ENCODE data around the gene LIPK. TPM values are rescaled to one million over a fixed set of nuclear protein-coding genes. Genes with fewer than 3 reads are reported as not detected.

Gene LIPK
- total and polyA plus RNA-seq, 2 donors from 2014 or later: not detected

- DNase-seq (no peak), FAIRE-seq (no peak)
- H3K36me3 ChIP-seq (ENCODE audit: control insufficient read depth in 2 of 3, insufficient read depth in 3 of 3, low read length in 3 of 3): no peaks in the 10 kb centered on the region
- no peaks in the 10 kb centered on the region for H3K4me1 ChIP-seq (ENCODE audit: control insufficient read depth in 2 of 3, insufficient read depth in 2 of 3, low read depth in 1 of 3, low read length in 3 of 3)
- no peaks in the 10 kb centered on the region for H3K9me3 ChIP-seq (ENCODE audit: control insufficient read depth in 2 of 3, insufficient read depth in 1 of 3, low read length in 3 of 3)
- H3K27me3 ChIP-seq (ENCODE audit: control insufficient read depth, insufficient read depth, low read length): no peaks in the 10 kb centered on the region
- TF ChIP-seq CTCF (IDR thresholded peaks at IDR 0.05; ENCODE audit: borderline replicate concordance, extremely low read depth, insufficient read depth): no peak
- H3K9ac ChIP-seq (ENCODE audit: low read length in 3 of 3): no peak overlapping the region
- H3K27ac ChIP-seq (ENCODE audit: low read depth in 2 of 2, low read length in 2 of 2): no peak overlapping the region
- intact Hi-C loops (cut with DNase I): no loop called here
- H3K4me3 ChIP-seq (ENCODE audit: low read length in 3 of 3): no peak overlapping the region
Observed at GRCh38 chr10:88800152-88801125, 94.4 kb downstream of the LIPK start.

Other genes starting within 250 kb of the LIPK start
- 21.1 TPM for gene RNLS, start 122.9 kb upstream of the LIPK start, total RNA-seq
- gene RNLS, start 122.9 kb upstream of the LIPK start, polyA plus RNA-seq (ENCODE audit: insufficient read depth, low read depth, low replicate concordance): 19.5 TPM
- gene LIPJ, start 119.5 kb upstream of the LIPK start, total RNA-seq: not detected
- gene LIPJ, start 119.5 kb upstream of the LIPK start, polyA plus RNA-seq (ENCODE audit: insufficient read depth, low read depth, low replicate concordance): not detected
- gene LIPF, start 41.8 kb upstream of the LIPK start, total RNA-seq: not detected
- gene LIPF, start 41.8 kb upstream of the LIPK start, polyA plus RNA-seq (ENCODE audit: insufficient read depth, low read depth, low replicate concordance): not detected
- gene LIPN, start 53.8 kb downstream of the LIPK start, total RNA-seq: 0.41 TPM
- not detected for gene LIPN, start 53.8 kb downstream of the LIPK start, polyA plus RNA-seq (ENCODE audit: insufficient read depth, low read depth, low replicate concordance)
- gene LIPM, start 96.5 kb downstream of the LIPK start, total RNA-seq: not detected
- not detected for gene LIPM, start 96.5 kb downstream of the LIPK start, polyA plus RNA-seq (ENCODE audit: insufficient read depth, low read depth, low replicate concordance)
- gene ANKRD22, start 145.6 kb downstream of the LIPK start, total RNA-seq: 3.6 TPM
- 6.5 TPM for gene ANKRD22, start 145.6 kb downstream of the LIPK start, polyA plus RNA-seq (ENCODE audit: insufficient read depth, low read depth, low replicate concordance)
- gene STAMBPL1, start 174.0 kb downstream of the LIPK start, total RNA-seq: 6.9 TPM
- gene STAMBPL1, start 174.0 kb downstream of the LIPK start, polyA plus RNA-seq (ENCODE audit: insufficient read depth, low read depth, low replicate concordance): 3.0 TPM
- gene ACTA2, start 246.5 kb downstream of the LIPK start, total RNA-seq: 471 TPM
- 378 TPM for gene ACTA2, start 246.5 kb downstream of the LIPK start, polyA plus RNA-seq (ENCODE audit: insufficient read depth, low read depth, low replicate concordance)

Data from kidney (tissue), 14 donors.